ENCODE data around the gene CTDSPL.
A peak's percentile ranks its signal among the peaks of the same experiment; 100 is the strongest.

The CTDSPL gene

GRCh38 chr3:37855363-37855970 lies 6.2 kb upstream of the CTDSPL start:
- FAIRE-seq: no peak

GRCh38 chr3:37856381-37856780 lies 5.3 kb upstream of the CTDSPL start:
- no peak for FAIRE-seq

- no peak for FAIRE-seq
These were observed 2.9 kb upstream of the CTDSPL start for GRCh38 chr3:37858742-37859141.

- no peak for FAIRE-seq
These were observed 2.3 kb upstream of the CTDSPL start for GRCh38 chr3:37859354-37859753.

GRCh38 chr3:37859908-37860199 lies 1.8 kb upstream of the CTDSPL start:
- no peak for FAIRE-seq

GRCh38 chr3:37862219-37862902 lies 681 bp downstream of the CTDSPL start:
- no peak for FAIRE-seq

- no peak for FAIRE-seq
These were observed 1.5 kb downstream of the CTDSPL start for GRCh38 chr3:37862903-37863815.

- FAIRE-seq: peak; percentile 66
These were observed 2.5 kb downstream of the CTDSPL start for GRCh38 chr3:37863949-37864822.

- FAIRE-seq: no peak
These were observed 3.2 kb downstream of the CTDSPL start for GRCh38 chr3:37864904-37865303.

GRCh38 chr3:37867144-37867543 lies 5.5 kb downstream of the CTDSPL start:
- no peak for FAIRE-seq

- FAIRE-seq: no peak
These were observed 10.2 kb downstream of the CTDSPL start for GRCh38 chr3:37871858-37872257.

- FAIRE-seq: no peak
These were observed 10.9 kb downstream of the CTDSPL start for GRCh38 chr3:37872413-37873160.

GRCh38 chr3:37876279-37876678 lies 14.6 kb downstream of the CTDSPL start:
- FAIRE-seq: no peak

GRCh38 chr3:37882711-37883110 lies 21.0 kb downstream of the CTDSPL start:
- FAIRE-seq: no peak

- FAIRE-seq: no peak
These were observed 24.1 kb downstream of the CTDSPL start for GRCh38 chr3:37885814-37886213.

- FAIRE-seq: no peak
These were observed 24.7 kb downstream of the CTDSPL start for GRCh38 chr3:37886395-37886794.

GRCh38 chr3:37887062-37887461 lies 25.4 kb downstream of the CTDSPL start:
- no peak for FAIRE-seq

GRCh38 chr3:37887824-37888223 lies 26.1 kb downstream of the CTDSPL start:
- no peak for FAIRE-seq

- no peak for FAIRE-seq
These were observed 26.7 kb downstream of the CTDSPL start for GRCh38 chr3:37888421-37888820.

GRCh38 chr3:37890522-37890921 lies 28.8 kb downstream of the CTDSPL start:
- FAIRE-seq: no peak

- no peak for FAIRE-seq
These were observed 29.5 kb downstream of the CTDSPL start for GRCh38 chr3:37891227-37891626.

All from endometrium (tissue), 2 donors.